Astrocyte (in vitro differentiated cells and primary cell): ENCODE results near the gene TENM4.

ENCODE experiments used
- CTCF ChIP-seq: IDR thresholded peaks from 2 replicates; pipeline ENCODE4 v1.5.1; 2011; ENCODE audit warnings: low read depth, mild to moderate bottlenecking, inconsistent platforms, low read length, moderate library complexity; ENCODE audit not compliant: insufficient read depth
- EZH2 ChIP-seq: IDR thresholded peaks from 2 replicates; pipeline ENCODE4 v1.6.1; 2012; ENCODE audit warnings: mild to moderate bottlenecking, low read length, inconsistent platforms; ENCODE audit not compliant: insufficient read depth

GRCh38 chr11:79367844-79368243 lies 73.0 kb downstream of the TENM4 start:
- no peak for TF ChIP-seq CTCF
- TF ChIP-seq EZH2, result no peak
